K562 (cell line): Measurements from ENCODE around the gene INVS. TPM values are rescaled to one million over a fixed set of nuclear protein-coding genes. Genes with fewer than 3 reads are reported as not detected.

ENCODE experiments used
- ATAC-seq: fragments of 200-7000 bp; cut with Tn5 transposase; 3 replicates; pipeline ENCODE4 v1.9.1; 2020; ENCODE audit warnings: moderate library complexity
- BruUV-seq: library from RNA; stranded (reverse); fragments of 400-500 nt; replicated peaks from 2 replicates; lab custom pipeline; 2021; lab: Mats Ljungman, UMichigan
- CTCF ChIA-PET: fragments of 300-600 bp; formaldehyde crosslinking; extraction: SDS; loops from one replicate; lab custom pipeline; 2021; ENCODE audit warnings: low intra/inter-chr PET ratio; lab: Yijun Ruan, JAX
- POLR2A ChIA-PET: fragments of 300-600, 350-650 bp; sonication (Branson Sonifier 250); formaldehyde crosslinking; extraction: SDS; loops from one replicate; lab custom pipeline; 2021; ENCODE audit warnings: antibody characterized with exemption, inconsistent platforms; lab: Yijun Ruan, JAX
- DNase-seq, 4 experiments: peaks; one replicate each; pipeline versions ENCODE4 v3.0.0 to v3.0.0-alpha.2; 2011 to 2018; ENCODE audit warnings: low spot score in 3 of 4, mixed read lengths in 3 of 4; ENCODE audit errors: extremely low read depth in 1 of 4
- FAIRE-seq: peaks from 2 replicates; lab custom pipeline; 2011; peaks lifted over from hg19 to GRCh38; lab: Jason Lieb, UNC
- H2AFZ ChIP-seq: 2 replicates; pipeline ENCODE4 v1.6.0; 2011; ENCODE audit warnings: low read depth, low read length, control low read depth, inconsistent platforms
- H3K27ac ChIP-seq: fragments of 200-600 bp; 3 replicates; pipeline ENCODE4 v1.8.0; 2011; ENCODE audit warnings: low read depth, mild to moderate bottlenecking, control low read depth, inconsistent platforms, low read length, moderate library complexity, mixed read lengths; ENCODE audit errors: extremely low read depth
- H3K27me3 ChIP-seq, 2 experiments: fragments of 300-600 bp in 1 of 2; 2 replicates in 1 of 2; 3 replicates in 1 of 2; pipeline versions ENCODE4 v1.6.0 to v1.8.0; 2011; ENCODE audit warnings: inconsistent platforms in 2 of 2, low read length in 2 of 2, mild to moderate bottlenecking in 1 of 2, mixed read lengths in 1 of 2, moderate library complexity in 1 of 2; ENCODE audit not compliant: control insufficient read depth in 2 of 2, insufficient read depth in 2 of 2
- H3K36me3 ChIP-seq: fragments of 300-600 bp; 3 replicates; pipeline ENCODE4 v1.8.0; 2011; ENCODE audit warnings: mild to moderate bottlenecking, low read length, inconsistent platforms; ENCODE audit not compliant: control insufficient read depth, insufficient read depth
- H3K4me1 ChIP-seq, 2 experiments: fragments of 200-600 bp in 1 of 2; replicated peaks in 1 of 2; 2 replicates in 1 of 2; 3 replicates in 1 of 2; pipeline versions ENCODE4 v1.5.1 to v1.8.0; 2011; ENCODE audit warnings: inconsistent platforms in 2 of 2, low read length in 2 of 2, mild to moderate bottlenecking in 1 of 2, mixed read lengths in 1 of 2, moderate library complexity in 1 of 2; ENCODE audit not compliant: control insufficient read depth in 2 of 2, insufficient read depth in 2 of 2
- H3K4me2 ChIP-seq: 2 replicates; pipeline ENCODE4 v1.6.1; 2011; ENCODE audit warnings: low read length, control low read depth, inconsistent platforms, mixed read lengths; ENCODE audit not compliant: insufficient read depth
- H3K4me3 ChIP-seq: fragments of 200-600 bp; sonication (generic), shearing (Covaris generic); 2 replicates; pipeline ENCODE4 v1.5.1; 2016; ENCODE audit warnings: control low read depth, inconsistent platforms
- H3K79me2 ChIP-seq: fragments of 200-600 bp; 3 replicates; pipeline ENCODE4 v1.8.0; 2011; ENCODE audit warnings: low read length, inconsistent platforms; ENCODE audit not compliant: control insufficient read depth, insufficient read depth
- H3K9ac ChIP-seq, 2 experiments: 2 replicates each; pipeline versions ENCODE4 v1.6.0 to v1.6.1; 2011; ENCODE audit warnings: low read depth in 2 of 2, low read length in 2 of 2, control low read depth in 1 of 2, inconsistent platforms in 1 of 2, mild to moderate bottlenecking in 1 of 2, mixed read lengths in 1 of 2; ENCODE audit not compliant: insufficient read depth in 1 of 2
- H3K9me1 ChIP-seq: one replicate; pipeline ENCODE4 v1.6.0; 2011; ENCODE audit warnings: inconsistent platforms, mild to moderate bottlenecking, low read length, moderate library complexity; ENCODE audit not compliant: control insufficient read depth, insufficient read depth
- H3K9me3 ChIP-seq: replicated peaks from 2 replicates; pipeline ENCODE4 v1.5.1; 2011; ENCODE audit warnings: low read depth, low read length, inconsistent platforms; ENCODE audit not compliant: control insufficient read depth, insufficient read depth
- H4K20me1 ChIP-seq: replicated peaks from 2 replicates; pipeline ENCODE4 v1.6.1; 2011; ENCODE audit warnings: low read length, inconsistent platforms, mixed read lengths; ENCODE audit not compliant: control insufficient read depth, insufficient read depth
- CBX3 ChIP-seq, 2 experiments: IDR thresholded peaks; 1 replicate in 1 of 2; 2 replicates in 1 of 2; pipeline ENCODE4 v1.6.1; 2012; ENCODE audit warnings: inconsistent platforms in 2 of 2, low read length in 2 of 2, borderline replicate concordance in 1 of 2, control low read depth in 1 of 2
- CBX5 ChIP-seq: IDR thresholded peaks from 2 replicates; pipeline ENCODE4 v1.6.1; 2014; ENCODE audit warnings: low read depth, borderline replicate concordance
- CTBP1 ChIP-seq: fragments of 450-650 bp; IDR thresholded peaks from 2 replicates; pipeline ENCODE4 v1.6.1; 2016; ENCODE audit warnings: borderline replicate concordance
- FOXM1 ChIP-seq, 2 experiments: fragments of 450-650 bp in 1 of 2; sonication (generic) in 1 of 2; formaldehyde crosslinking in 1 of 2; IDR thresholded peaks; 2 replicates each; pipeline versions ENCODE4 v1.6.1 to v1.9.0; 2017 to 2022; ENCODE audit warnings: low read depth in 2 of 2, mild to moderate bottlenecking in 2 of 2, missing genetic modification reagents in 1 of 2, moderate library complexity in 1 of 2
- GATAD2A ChIP-seq: fragments of 450-650 bp; IDR thresholded peaks from 2 replicates; pipeline ENCODE4 v1.6.1; 2017
- HDAC1 ChIP-seq, 2 experiments: fragments of 450-650 bp; IDR thresholded peaks; 2 replicates each; pipeline ENCODE4 v1.6.1; 2016 to 2017; ENCODE audit warnings: inconsistent platforms in 1 of 2, mild to moderate bottlenecking in 1 of 2, moderate library complexity in 1 of 2
- KDM1A ChIP-seq, 2 experiments: fragments of 450-650 bp; IDR thresholded peaks; 2 replicates each; pipeline ENCODE4 v1.6.1; 2016; ENCODE audit warnings: mild to moderate bottlenecking in 2 of 2
- KLF1 ChIP-seq: fragments of 450-650 bp; IDR thresholded peaks from 2 replicates; pipeline ENCODE4 v1.6.1; 2016; ENCODE audit warnings: missing genetic modification characterization, missing compliant biosample characterization
- MECOM ChIP-seq: fragments of 250-450 bp; sonication (Bioruptor Pico); IDR thresholded peaks from 2 replicates; pipeline ENCODE4 v1.8.0; 2022; ENCODE audit warnings: inconsistent platforms
- MTF1 ChIP-seq: fragments of 250-450 bp; sonication (Bioruptor Pico); IDR thresholded peaks from 2 replicates; pipeline ENCODE4 v1.9.0; 2021; ENCODE audit warnings: moderate library complexity, mild to moderate bottlenecking, inconsistent platforms, borderline replicate concordance
- MXI1 ChIP-seq: IDR thresholded peaks from 2 replicates; pipeline ENCODE4 v1.6.1; 2011; ENCODE audit warnings: low read depth, mild to moderate bottlenecking, improper control_type of control experiment, low read length
- RFX5 ChIP-seq: IDR thresholded peaks from 2 replicates; pipeline ENCODE4 v1.6.1; 2011; ENCODE audit warnings: low read depth, mild to moderate bottlenecking, improper control_type of control experiment, low read length
- SIRT6 ChIP-seq: IDR thresholded peaks from one replicate; pipeline ENCODE4 v1.6.1; 2012; ENCODE audit warnings: low read depth, mild to moderate bottlenecking, control low read depth, inconsistent platforms, low read length, moderate library complexity
- SMC3 ChIP-seq: conservative IDR thresholded peaks from 2 replicates; pipeline ENCODE4 v1.6.1; 2011; ENCODE audit warnings: low read depth, low read length, improper control_type of control experiment; ENCODE audit not compliant: insufficient read depth
- SOX6 ChIP-seq: fragments of 450-650 bp; IDR thresholded peaks from 2 replicates; pipeline ENCODE4 v1.6.1; 2014; ENCODE audit warnings: mild to moderate bottlenecking
- TCF7L2 ChIP-seq: fragments of 150-350 bp; IDR thresholded peaks from 2 replicates; pipeline ENCODE4 v1.6.1; 2016; ENCODE audit warnings: low read depth, mild to moderate bottlenecking, low read length, moderate library complexity
- TRIM24 ChIP-seq, 2 experiments: fragments of 450-650 bp; IDR thresholded peaks; 2 replicates each; pipeline ENCODE4 v1.6.1; 2016
- TRIM28 ChIP-seq: fragments of 450-650 bp; IDR thresholded peaks from 2 replicates; pipeline ENCODE4 v1.6.1; 2017
- ZFP1 ChIP-seq: fragments of 450-650 bp; formaldehyde crosslinking; IDR thresholded peaks from 2 replicates; pipeline ENCODE4 v1.4.0; 2020; ENCODE audit warnings: mild to moderate bottlenecking, mixed read lengths
- ZNF165 ChIP-seq: fragments of 250-450 bp; sonication (Bioruptor Pico); IDR thresholded peaks from 2 replicates; pipeline ENCODE4 v1.4.0; 2020; ENCODE audit warnings: borderline replicate concordance
- ZNF232 ChIP-seq: sonication (generic); formaldehyde crosslinking; IDR thresholded peaks from 2 replicates; pipeline ENCODE4 v1.8.0; 2022; ENCODE audit warnings: mild to moderate bottlenecking, missing genetic modification reagents
- in situ Hi-C: fragments of 300-500 bp; cut with MboI; formaldehyde crosslinking; loops from 4 replicates; pipeline ENCODE4 v1.15.0; 2018; ENCODE audit warnings: inconsistent platforms, mixed read lengths
- intact Hi-C: fragments of 100-400 bp; cut with micrococcal nuclease; formaldehyde crosslinking; loops from 2 replicates; pipeline ENCODE4 v1.14.2; 2022
- polyA plus RNA-seq, 8 experiments: library from polyadenylated mRNA; depleted of rRNA in 4 of 8; stranded (reverse) in 5 of 8; unstranded in 3 of 8; fragments of >200 nt; fragmentation: Nextera tagmentation in 2 of 8; fragmentation: Illumina TruSeq in 1 of 8; extraction: Ambion mirVana in 2 of 8; extraction: Trizol in 1 of 8; gene quantifications; 2 replicates each; pipeline versions ENCODE4 v1.2.1 to v1.2.3, GENCODE V29; 2011 to 2014; ENCODE audit warnings: inconsistent platforms in 1 of 8, missing spikeins in 1 of 8
- total RNA-seq, 7 experiments: library from RNA; depleted of rRNA in 6 of 7; stranded (reverse); fragments of >200 nt in 6 of 7; fragmentation: Illumina TruSeq in 2 of 7; extraction: Trizol in 2 of 7; gene quantifications; 2 replicates each; pipeline versions ENCODE4 v1.2.1 to v1.2.3, GENCODE V29; 2011 to 2021; ENCODE audit warnings: low replicate concordance in 1 of 7
- TF ChIP-seq, protein P1 (sequence below): sonication (generic); formaldehyde crosslinking; IDR thresholded peaks from 2 replicates; pipeline ENCODE4 v1.8.0; 2022; ENCODE audit warnings: mild to moderate bottlenecking, low read depth, missing genetic modification reagents
- TF ChIP-seq, protein P2 (sequence below): fragments of 250-450 bp; sonication (Bioruptor Pico); IDR thresholded peaks from 2 replicates; pipeline ENCODE4 v1.5.0; 2021
- TF ChIP-seq, protein P3 (sequence below): fragments of 450-650 bp; IDR thresholded peaks from 2 replicates; pipeline ENCODE4 v1.6.1; 2018; ENCODE audit warnings: mild to moderate bottlenecking, low read depth; ENCODE audit not compliant: partially characterized antibody

The INVS gene
- total and polyA plus RNA-seq, 9 of the 15 experiments (the other 6 are each of a cell fraction or from before 2014, with no cell fraction given), result 0.77 to 18.5 (median 10.0) TPM

DNA sequence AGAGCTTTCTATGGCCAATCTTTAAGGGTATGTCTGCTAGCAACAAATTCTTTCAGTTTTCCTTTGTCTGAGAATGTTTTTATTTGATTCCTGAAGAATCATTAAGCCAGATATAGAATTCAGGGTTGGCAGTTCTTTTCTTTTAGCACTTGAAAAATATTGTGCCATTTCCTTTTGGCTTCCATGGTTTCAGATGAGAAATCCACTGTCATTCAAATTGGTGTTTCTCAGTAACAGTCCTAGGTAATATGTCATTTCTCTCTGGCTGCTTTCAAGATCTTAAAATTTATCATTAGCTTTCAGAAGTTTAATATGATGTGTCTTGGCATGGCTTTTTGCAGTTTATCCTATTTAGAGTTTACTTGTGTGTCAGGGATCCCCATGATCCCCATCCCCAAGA, 186.0 kb downstream of the INVS start:
- peaks cover 5% of the 10 kb centered on the region for H3K9me3 ChIP-seq
- no peaks in the 10 kb centered on the region for H3K9me1 ChIP-seq
- BruUV-seq, result no TSS peak
- H2AFZ ChIP-seq, result no peak overlapping the region
- H3K9ac ChIP-seq, result no peak overlapping the region
- no peaks in the 10 kb centered on the region for H3K27me3 ChIP-seq
- H3K27ac ChIP-seq, result no peak overlapping the region
- H3K4me3 ChIP-seq, result no peak overlapping the region
- peaks cover 0 to 17% of the 10 kb centered on the region in 2 experiments; a peak in 4 of 5 replicates for H3K4me1 ChIP-seq
- no peaks in the 10 kb centered on the region for H3K79me2 ChIP-seq
- peaks cover 32% of the 10 kb centered on the region for H3K36me3 ChIP-seq
- no peak overlapping the region for H3K4me2 ChIP-seq
- DNase-seq, result no peak
- TF ChIP-seq CTBP1 (no peak), TCF7L2 (no peak), CBX3 (IDR thresholded peaks at IDR 0.05; ENCODE audit: borderline replicate concordance in 1 of 2, low read length in 2 of 2) (peak in 1 of 2 experiments; percentile 96; a peak in 2 of 3 replicates), FOXM1 (IDR thresholded peaks at IDR 0.05; ENCODE audit: low read depth) (no peak), FOXM1 (CRISPR knock-in tag; IDR thresholded peaks at IDR 0.05; ENCODE audit: low read depth) (no peak), ZNF232 (CRISPR knock-in tag) (no peak), MXI1 (no peak), HDAC1 (IDR thresholded peaks at IDR 0.05) (0 out of 4 replicates have a peak, but pooled peaks of 1 of the 2 experiments have one; percentile 30), ZFP1 (CRISPR knock-in tag) (no peak), TRIM28 (peak; percentile 93), MECOM (CRISPR knock-in tag) (no peak), SMC3 (no peak), GATAD2A (no peak), MTF1 (no peak), KLF1 (tag) (no peak), TRIM24 (IDR thresholded peaks at IDR 0.05) (peak in 1 of 2 experiments; percentile 51; a peak in 1 of 4 replicates), RFX5 (no peak), SOX6 (no peak), CBX5 (peak; percentile 83), ZNF165 (CRISPR knock-in tag) (no peak), SIRT6 (no peak), KDM1A (IDR thresholded peaks at IDR 0.05) (no peak)
- TF ChIP-seq, protein P1, sequence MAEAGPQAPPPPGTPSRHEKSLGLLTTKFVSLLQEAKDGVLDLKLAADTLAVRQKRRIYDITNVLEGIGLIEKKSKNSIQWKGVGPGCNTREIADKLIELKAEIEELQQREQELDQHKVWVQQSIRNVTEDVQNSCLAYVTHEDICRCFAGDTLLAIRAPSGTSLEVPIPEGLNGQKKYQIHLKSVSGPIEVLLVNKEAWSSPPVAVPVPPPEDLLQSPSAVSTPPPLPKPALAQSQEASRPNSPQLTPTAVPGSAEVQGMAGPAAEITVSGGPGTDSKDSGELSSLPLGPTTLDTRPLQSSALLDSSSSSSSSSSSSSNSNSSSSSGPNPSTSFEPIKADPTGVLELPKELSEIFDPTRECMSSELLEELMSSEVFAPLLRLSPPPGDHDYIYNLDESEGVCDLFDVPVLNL (CRISPR knock-in tag), result no peak
- TF ChIP-seq, protein P2, sequence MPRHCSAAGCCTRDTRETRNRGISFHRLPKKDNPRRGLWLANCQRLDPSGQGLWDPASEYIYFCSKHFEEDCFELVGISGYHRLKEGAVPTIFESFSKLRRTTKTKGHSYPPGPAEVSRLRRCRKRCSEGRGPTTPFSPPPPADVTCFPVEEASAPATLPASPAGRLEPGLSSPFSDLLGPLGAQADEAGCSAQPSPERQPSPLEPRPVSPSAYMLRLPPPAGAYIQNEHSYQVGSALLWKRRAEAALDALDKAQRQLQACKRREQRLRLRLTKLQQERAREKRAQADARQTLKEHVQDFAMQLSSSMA (CRISPR knock-in tag), result no peak
- TF ChIP-seq, protein P3, sequence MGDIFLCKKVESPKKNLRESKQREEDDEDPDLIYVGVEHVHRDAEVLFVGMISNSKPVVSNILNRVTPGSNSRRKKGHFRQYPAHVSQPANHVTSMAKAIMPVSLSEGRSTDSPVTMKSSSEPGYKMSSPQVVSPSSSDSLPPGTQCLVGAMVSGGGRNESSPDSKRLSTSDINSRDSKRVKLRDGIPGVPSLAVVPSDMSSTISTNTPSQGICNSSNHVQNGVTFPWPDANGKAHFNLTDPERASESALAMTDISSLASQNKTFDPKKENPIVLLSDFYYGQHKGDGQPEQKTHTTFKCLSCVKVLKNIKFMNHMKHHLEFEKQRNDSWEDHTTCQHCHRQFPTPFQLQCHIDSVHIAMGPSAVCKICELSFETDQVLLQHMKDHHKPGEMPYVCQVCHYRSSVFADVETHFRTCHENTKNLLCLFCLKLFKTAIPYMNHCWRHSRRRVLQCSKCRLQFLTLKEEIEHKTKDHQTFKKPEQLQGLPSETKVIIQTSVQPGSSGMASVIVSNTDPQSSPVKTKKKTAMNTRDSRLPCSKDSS, result peak; percentile 57
- TF ChIP-seq, all 486 proteins: peak for 6
- H4K20me1 ChIP-seq, result no peaks in the 10 kb centered on the region
- CTCF ChIA-PET, result no interaction called here
- POLR2A ChIA-PET, result no interaction called here
- in situ Hi-C loops, result no loop called here
- intact Hi-C loops, result loop anchor here (10.0 kb wide), 1 partner anchor 310 kb away; no protein-coding TSS in a partner anchor
- ATAC-seq, result no peak
- FAIRE-seq, result no peak
